ENCODE results near the gene NTNG2.

Gene NTNG2

GRCh38 chr9:132244582-132245455 is 83.0 kb downstream of the NTNG2 start:
- TF ChIP-seq SIN3A (IDR thresholded peaks at IDR 0.05; ENCODE audit: borderline replicate concordance, insufficient read depth, low read length) (no peak), POLR2AphosphoS5 (IDR thresholded peaks at IDR 0.05; ENCODE audit: low read depth, low read length) (no peak), REST (IDR thresholded peaks at IDR 0.05; ENCODE audit: insufficient read depth in 1 of 2, low read depth in 2 of 2, low read length in 2 of 2) (no peak), FOXP2 (optimal IDR thresholded peaks at IDR 0.05; ENCODE audit: borderline replicate concordance, extremely low read depth, extremely low read length, insufficient read depth) (no peak), TAF1 (IDR thresholded peaks at IDR 0.05; ENCODE audit: borderline replicate concordance, insufficient read depth, low read length) (no peak)

GRCh38 chr9:132245465-132245864 is 83.6 kb downstream of the NTNG2 start:
- TF ChIP-seq POLR2AphosphoS5 (IDR thresholded peaks at IDR 0.05; ENCODE audit: low read depth, low read length), result no peak
- no peak for TF ChIP-seq FOXP2 (optimal IDR thresholded peaks at IDR 0.05; ENCODE audit: borderline replicate concordance, extremely low read depth, extremely low read length, insufficient read depth)
- no peak for TF ChIP-seq REST (IDR thresholded peaks at IDR 0.05; ENCODE audit: insufficient read depth in 1 of 2, low read depth in 2 of 2, low read length in 2 of 2)
- no peak for TF ChIP-seq SIN3A (IDR thresholded peaks at IDR 0.05; ENCODE audit: borderline replicate concordance, insufficient read depth, low read length)
- no peak for TF ChIP-seq TAF1 (IDR thresholded peaks at IDR 0.05; ENCODE audit: borderline replicate concordance, insufficient read depth, low read length)

- TF ChIP-seq FOXP2 (optimal IDR thresholded peaks at IDR 0.05; ENCODE audit: borderline replicate concordance, extremely low read depth, extremely low read length, insufficient read depth) (no peak), TAF1 (IDR thresholded peaks at IDR 0.05; ENCODE audit: borderline replicate concordance, insufficient read depth, low read length) (no peak)
Measured at GRCh38 chr9:132247942-132248341, 86.1 kb downstream of the NTNG2 start.

GRCh38 chr9:132249123-132249522 is 87.3 kb downstream of the NTNG2 start:
- TF ChIP-seq REST (IDR thresholded peaks at IDR 0.05; ENCODE audit: insufficient read depth in 1 of 2, low read depth in 2 of 2, low read length in 2 of 2) (no peak), POLR2AphosphoS5 (IDR thresholded peaks at IDR 0.05; ENCODE audit: low read depth, low read length) (no peak), FOXP2 (optimal IDR thresholded peaks at IDR 0.05; ENCODE audit: borderline replicate concordance, extremely low read depth, extremely low read length, insufficient read depth) (no peak), TAF1 (IDR thresholded peaks at IDR 0.05; ENCODE audit: borderline replicate concordance, insufficient read depth, low read length) (no peak), SIN3A (IDR thresholded peaks at IDR 0.05; ENCODE audit: borderline replicate concordance, insufficient read depth, low read length) (no peak)

- no peak for TF ChIP-seq TAF1 (IDR thresholded peaks at IDR 0.05; ENCODE audit: borderline replicate concordance, insufficient read depth, low read length)
- no peak for TF ChIP-seq REST (IDR thresholded peaks at IDR 0.05; ENCODE audit: insufficient read depth in 1 of 2, low read depth in 2 of 2, low read length in 2 of 2)
- no peak for TF ChIP-seq FOXP2 (optimal IDR thresholded peaks at IDR 0.05; ENCODE audit: borderline replicate concordance, extremely low read depth, extremely low read length, insufficient read depth)
- TF ChIP-seq POLR2AphosphoS5 (IDR thresholded peaks at IDR 0.05; ENCODE audit: low read depth, low read length), result no peak
- TF ChIP-seq SIN3A (IDR thresholded peaks at IDR 0.05; ENCODE audit: borderline replicate concordance, insufficient read depth, low read length), result no peak
Measured at GRCh38 chr9:132249690-132250089, 87.8 kb downstream of the NTNG2 start.
